Measurements from ENCODE around the gene SNW1. TPM values are rescaled to one million over a fixed set of nuclear protein-coding genes. Genes with fewer than 3 reads are reported as not detected.
"Not testable (repeated sequence)": the region's sequence is repeated elsewhere in the genome, so short reads cannot be mapped to it uniquely, and the experiment has no call there.

SNW1 gene
- total RNA-seq, 2 donors from 2014 or later, result 40.9 to 47.5 TPM

DNA sequence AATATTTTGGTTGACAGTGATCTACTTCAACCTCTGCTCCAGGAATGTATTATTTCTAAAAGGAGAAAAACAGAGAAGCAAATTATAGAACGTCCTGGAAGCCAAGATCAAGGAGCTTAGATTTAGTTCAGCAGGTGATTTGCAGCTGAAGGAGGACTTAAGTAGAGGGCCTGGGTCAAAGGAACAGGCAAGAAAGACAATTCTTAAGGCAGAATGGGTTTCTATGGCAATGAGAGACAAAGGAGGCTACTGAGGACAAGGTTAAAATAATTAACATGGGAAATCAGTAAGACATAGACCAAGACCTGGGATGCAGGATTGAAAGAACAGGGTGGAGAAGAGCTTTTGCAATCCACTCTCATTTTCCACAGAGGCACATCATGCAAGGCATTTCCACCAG, 2.4 kb upstream of the SNW1 start:
- no peak for DNase-seq (ENCODE audit: low spot score)
- TF ChIP-seq, protein P1, sequence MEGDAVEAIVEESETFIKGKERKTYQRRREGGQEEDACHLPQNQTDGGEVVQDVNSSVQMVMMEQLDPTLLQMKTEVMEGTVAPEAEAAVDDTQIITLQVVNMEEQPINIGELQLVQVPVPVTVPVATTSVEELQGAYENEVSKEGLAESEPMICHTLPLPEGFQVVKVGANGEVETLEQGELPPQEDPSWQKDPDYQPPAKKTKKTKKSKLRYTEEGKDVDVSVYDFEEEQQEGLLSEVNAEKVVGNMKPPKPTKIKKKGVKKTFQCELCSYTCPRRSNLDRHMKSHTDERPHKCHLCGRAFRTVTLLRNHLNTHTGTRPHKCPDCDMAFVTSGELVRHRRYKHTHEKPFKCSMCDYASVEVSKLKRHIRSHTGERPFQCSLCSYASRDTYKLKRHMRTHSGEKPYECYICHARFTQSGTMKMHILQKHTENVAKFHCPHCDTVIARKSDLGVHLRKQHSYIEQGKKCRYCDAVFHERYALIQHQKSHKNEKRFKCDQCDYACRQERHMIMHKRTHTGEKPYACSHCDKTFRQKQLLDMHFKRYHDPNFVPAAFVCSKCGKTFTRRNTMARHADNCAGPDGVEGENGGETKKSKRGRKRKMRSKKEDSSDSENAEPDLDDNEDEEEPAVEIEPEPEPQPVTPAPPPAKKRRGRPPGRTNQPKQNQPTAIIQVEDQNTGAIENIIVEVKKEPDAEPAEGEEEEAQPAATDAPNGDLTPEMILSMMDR (IDR thresholded peaks at IDR 0.05), result no peak

GRCh38 chr14:77761205-77761931, 412 bp upstream of the SNW1 start:
- H3K36me3 ChIP-seq, result no peaks in the 10 kb centered on the region
- H3K27me3 ChIP-seq (replicated peaks; ENCODE audit: insufficient read depth), result no peaks in the 10 kb centered on the region
- peak overlapping the region; percentile 80 for H3K4me3 ChIP-seq
- peak; percentile 60 for ATAC-seq (ENCODE audit: insufficient number of reproducible peaks, low FRiP score, low read depth)
- peak overlapping the region; percentile 86 to 95 for H3K27ac ChIP-seq
- no peak for DNase-seq (ENCODE audit: low spot score)
- TF ChIP-seq, protein P1 (IDR thresholded peaks at IDR 0.05), result no peak
- no peaks in the 10 kb centered on the region for H3K9me3 ChIP-seq
- peaks cover 26 to 33% of the 10 kb centered on the region in 2 donors for H3K4me1 ChIP-seq (ENCODE audit: control insufficient read depth in 1 of 2, low read depth in 2 of 2)

More for the DNA sequence above, 2.4 kb upstream of the SNW1 start:
- H3K9me3 ChIP-seq, result no peaks in the 10 kb centered on the region
- H3K27me3 ChIP-seq (replicated peaks; ENCODE audit: insufficient read depth), result no peaks in the 10 kb centered on the region
- H3K4me1 ChIP-seq (ENCODE audit: control insufficient read depth in 1 of 2, low read depth in 2 of 2), result peaks cover 20 to 25% of the 10 kb centered on the region in 2 donors
- H3K4me3 ChIP-seq, result no peak overlapping the region
- no peak for ATAC-seq (ENCODE audit: insufficient number of reproducible peaks, low FRiP score, low read depth)
- H3K27ac ChIP-seq, result no peak overlapping the region
- no peaks in the 10 kb centered on the region for H3K36me3 ChIP-seq

GRCh38 chr14:77752799-77753516, 8.0 kb downstream of the SNW1 start:
- no peaks in the 10 kb centered on the region for H3K27me3 ChIP-seq (replicated peaks; ENCODE audit: insufficient read depth)
- peaks cover 31% of the 10 kb centered on the region for H3K36me3 ChIP-seq
- no peaks in the 10 kb centered on the region for H3K9me3 ChIP-seq
- DNase-seq (ENCODE audit: low spot score), result no peak
- H3K4me1 ChIP-seq (ENCODE audit: control insufficient read depth in 1 of 2, low read depth in 2 of 2), result peaks cover 5 to 9% of the 10 kb centered on the region in 2 donors
- H3K4me3 ChIP-seq, result no peak overlapping the region
- no peak overlapping the region for H3K27ac ChIP-seq
- ATAC-seq (ENCODE audit: insufficient number of reproducible peaks, low FRiP score, low read depth), result no peak
- TF ChIP-seq, protein P1 (IDR thresholded peaks at IDR 0.05), result no peak

GRCh38 chr14:77752266-77752665, 8.7 kb downstream of the SNW1 start:
- no peak for ATAC-seq (ENCODE audit: insufficient number of reproducible peaks, low FRiP score, low read depth)
- Histone ChIP-seq H3K27ac (no peak overlapping the region), H3K9me3 (no peaks in the 10 kb centered on the region), H3K4me1 (ENCODE audit: control insufficient read depth in 1 of 2, low read depth in 2 of 2) (peaks cover 4 to 9% of the 10 kb centered on the region in 2 donors), H3K36me3 (peaks cover 35% of the 10 kb centered on the region), H3K27me3 (replicated peaks; ENCODE audit: insufficient read depth) (no peaks in the 10 kb centered on the region), H3K4me3 (no peak overlapping the region)
- DNase-seq (ENCODE audit: low spot score), result no peak
- TF ChIP-seq, protein P1 (IDR thresholded peaks at IDR 0.05), result no peak

GRCh38 chr14:77747425-77747824, 13.5 kb downstream of the SNW1 start:
- not testable (repeated sequence) for H3K27me3 ChIP-seq (replicated peaks; ENCODE audit: insufficient read depth); H3K4me3 ChIP-seq; H3K27ac ChIP-seq; H3K9me3 ChIP-seq; DNase-seq (ENCODE audit: low spot score); ATAC-seq (ENCODE audit: insufficient number of reproducible peaks, low FRiP score, low read depth)
- peaks cover 0 to 13% of the 10 kb centered on the region in 2 donors for H3K4me1 ChIP-seq (ENCODE audit: control insufficient read depth in 1 of 2, low read depth in 2 of 2)
- peaks cover 27% of the 10 kb centered on the region for H3K36me3 ChIP-seq

All from thoracic aorta (tissue), 2 donors.